ENCODE results near the gene LACC1. TPM values are rescaled to one million over a fixed set of nuclear protein-coding genes. Genes with fewer than 3 reads are reported as not detected.

Gene LACC1
- total RNA-seq, 1 experiment from 2014 or later: 3.7 TPM

GRCh38 chr13:43929947-43930346 lies 50.2 kb downstream of the LACC1 start:
- no peak overlapping the region for H3K18ac ChIP-seq (ENCODE audit: insufficient read length, low read depth, low read length)
- H3K9me3 Mint-ChIP-seq: peaks cover 5 to 8% of the 10 kb centered on the region in 2 experiments; a peak in 2 of 5 replicates
- H3K4me3 Mint-ChIP-seq: no peak overlapping the region
- no peak overlapping the region for H3K4ac ChIP-seq (ENCODE audit: low read depth, low read length)
- no CpG with 5 or more reads among the region's 1 CpG for WGBS (ENCODE audit: extremely low coverage, insufficient read length, low lambda C conversion rate)
- no peak overlapping the region for H3K27ac ChIP-seq (ENCODE audit: insufficient read length, low read depth, low read length)
- H3K9ac ChIP-seq (ENCODE audit: extremely low read depth, insufficient read length, low read length): no peak overlapping the region
- H3K79me1 ChIP-seq (ENCODE audit: insufficient read depth, low read depth, low read length, poor library complexity, severe bottlenecking): no peaks in the 10 kb centered on the region
- no peak overlapping the region for H3T11ph ChIP-seq (ENCODE audit: low read length)
- H2AFZ ChIP-seq (ENCODE audit: low read length): no peak overlapping the region
- H3K4me1 Mint-ChIP-seq: peaks cover 8% of the 10 kb centered on the region in 2 experiments
- no peak overlapping the region for H3K23ac ChIP-seq (ENCODE audit: insufficient read length, low read depth, low read length)
- H2BK120ac ChIP-seq (ENCODE audit: low read depth, low read length, poor library complexity, severe bottlenecking): no peak overlapping the region
- H3K9me3 ChIP-seq (ENCODE audit: control insufficient read depth, low read depth, low read length): no peaks in the 10 kb centered on the region
- H3K23me2 ChIP-seq (ENCODE audit: insufficient read length, low read depth, low read length, poor library complexity, severe bottlenecking): no peaks in the 10 kb centered on the region
- H2AK5ac ChIP-seq (ENCODE audit: insufficient read length, low read length): no peak overlapping the region
- no peak overlapping the region for H4K5ac ChIP-seq (ENCODE audit: insufficient read length, low read depth, low read length)
- H3K56ac ChIP-seq (ENCODE audit: insufficient read length, low read depth, low read length): no peak overlapping the region
- H2BK5ac ChIP-seq (ENCODE audit: insufficient read length, low read length): no peak overlapping the region
- no peaks in the 10 kb centered on the region for H3K27me3 ChIP-seq (ENCODE audit: insufficient read depth, low read length)
- H3K36me3 Mint-ChIP-seq (ENCODE audit: insufficient read depth in 1 of 3, low read depth in 3 of 3): no peaks in the 10 kb centered on the region
- no peak overlapping the region for H2BK20ac ChIP-seq (ENCODE audit: low read depth, low read length, poor library complexity, severe bottlenecking)
- H3K14ac ChIP-seq (ENCODE audit: insufficient read depth, low read length): no peak overlapping the region
- no peaks in the 10 kb centered on the region for H3K27me3 Mint-ChIP-seq (ENCODE audit: low read depth)
- no peaks in the 10 kb centered on the region for H3K4me1 ChIP-seq (ENCODE audit: insufficient read depth, low read length)
- no peaks in the 10 kb centered on the region for H3K79me2 ChIP-seq (ENCODE audit: insufficient read depth, low read length)
- H4K91ac ChIP-seq (ENCODE audit: insufficient read length, low read depth, low read length): no peak overlapping the region
- no peak overlapping the region for H3K27ac Mint-ChIP-seq
- no peak overlapping the region for H4K8ac ChIP-seq (replicated peaks; ENCODE audit: insufficient read length, low read depth, low read length)
- H2BK12ac ChIP-seq (ENCODE audit: insufficient read length, low read depth, low read length): no peak overlapping the region
- no peak overlapping the region for H3K4me2 ChIP-seq (ENCODE audit: insufficient read depth, insufficient read length, low read length)
- DNase-seq: no peak
- H2BK15ac ChIP-seq (ENCODE audit: low read depth, low read length): no peak overlapping the region
- no peaks in the 10 kb centered on the region for H4K20me1 ChIP-seq (ENCODE audit: control insufficient read depth, insufficient read depth, insufficient read length)
- TF ChIP-seq, protein P1, sequence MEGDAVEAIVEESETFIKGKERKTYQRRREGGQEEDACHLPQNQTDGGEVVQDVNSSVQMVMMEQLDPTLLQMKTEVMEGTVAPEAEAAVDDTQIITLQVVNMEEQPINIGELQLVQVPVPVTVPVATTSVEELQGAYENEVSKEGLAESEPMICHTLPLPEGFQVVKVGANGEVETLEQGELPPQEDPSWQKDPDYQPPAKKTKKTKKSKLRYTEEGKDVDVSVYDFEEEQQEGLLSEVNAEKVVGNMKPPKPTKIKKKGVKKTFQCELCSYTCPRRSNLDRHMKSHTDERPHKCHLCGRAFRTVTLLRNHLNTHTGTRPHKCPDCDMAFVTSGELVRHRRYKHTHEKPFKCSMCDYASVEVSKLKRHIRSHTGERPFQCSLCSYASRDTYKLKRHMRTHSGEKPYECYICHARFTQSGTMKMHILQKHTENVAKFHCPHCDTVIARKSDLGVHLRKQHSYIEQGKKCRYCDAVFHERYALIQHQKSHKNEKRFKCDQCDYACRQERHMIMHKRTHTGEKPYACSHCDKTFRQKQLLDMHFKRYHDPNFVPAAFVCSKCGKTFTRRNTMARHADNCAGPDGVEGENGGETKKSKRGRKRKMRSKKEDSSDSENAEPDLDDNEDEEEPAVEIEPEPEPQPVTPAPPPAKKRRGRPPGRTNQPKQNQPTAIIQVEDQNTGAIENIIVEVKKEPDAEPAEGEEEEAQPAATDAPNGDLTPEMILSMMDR (conservative IDR thresholded peaks at IDR 0.05): no peak

All from H9 (cell line).